ENCODE data around the gene UBE2F.

Gene UBE2F

DNA sequence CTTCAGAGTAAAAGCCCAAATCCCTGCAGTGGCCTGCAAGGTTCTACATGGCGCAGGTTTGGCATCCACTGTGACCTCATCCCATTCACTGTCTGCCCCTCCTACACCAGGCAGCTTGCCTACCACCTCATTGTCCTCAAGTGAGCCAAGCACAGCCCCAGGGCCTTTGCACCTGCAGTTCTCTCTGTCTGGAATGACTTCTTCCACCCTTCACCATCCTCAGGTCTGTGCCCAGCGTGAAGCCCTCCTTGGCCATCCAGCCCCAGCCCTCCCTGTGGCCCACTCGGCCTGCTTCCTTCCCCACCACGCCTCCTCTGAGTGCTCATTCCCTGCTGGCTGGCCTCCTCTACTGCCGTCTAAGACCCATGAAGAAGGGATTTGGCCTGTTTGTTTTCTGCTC, 32.6 kb upstream of the UBE2F start:
- no peak overlapping the region for H3K4me3 ChIP-seq (ENCODE audit: low read depth, low read length)
- TF ChIP-seq, protein P1, sequence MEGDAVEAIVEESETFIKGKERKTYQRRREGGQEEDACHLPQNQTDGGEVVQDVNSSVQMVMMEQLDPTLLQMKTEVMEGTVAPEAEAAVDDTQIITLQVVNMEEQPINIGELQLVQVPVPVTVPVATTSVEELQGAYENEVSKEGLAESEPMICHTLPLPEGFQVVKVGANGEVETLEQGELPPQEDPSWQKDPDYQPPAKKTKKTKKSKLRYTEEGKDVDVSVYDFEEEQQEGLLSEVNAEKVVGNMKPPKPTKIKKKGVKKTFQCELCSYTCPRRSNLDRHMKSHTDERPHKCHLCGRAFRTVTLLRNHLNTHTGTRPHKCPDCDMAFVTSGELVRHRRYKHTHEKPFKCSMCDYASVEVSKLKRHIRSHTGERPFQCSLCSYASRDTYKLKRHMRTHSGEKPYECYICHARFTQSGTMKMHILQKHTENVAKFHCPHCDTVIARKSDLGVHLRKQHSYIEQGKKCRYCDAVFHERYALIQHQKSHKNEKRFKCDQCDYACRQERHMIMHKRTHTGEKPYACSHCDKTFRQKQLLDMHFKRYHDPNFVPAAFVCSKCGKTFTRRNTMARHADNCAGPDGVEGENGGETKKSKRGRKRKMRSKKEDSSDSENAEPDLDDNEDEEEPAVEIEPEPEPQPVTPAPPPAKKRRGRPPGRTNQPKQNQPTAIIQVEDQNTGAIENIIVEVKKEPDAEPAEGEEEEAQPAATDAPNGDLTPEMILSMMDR (IDR thresholded peaks at IDR 0.05; ENCODE audit: low read depth, low read length, missing control alignments): no peak
- DNase-seq (ENCODE audit: low read depth): no peak

DNA sequence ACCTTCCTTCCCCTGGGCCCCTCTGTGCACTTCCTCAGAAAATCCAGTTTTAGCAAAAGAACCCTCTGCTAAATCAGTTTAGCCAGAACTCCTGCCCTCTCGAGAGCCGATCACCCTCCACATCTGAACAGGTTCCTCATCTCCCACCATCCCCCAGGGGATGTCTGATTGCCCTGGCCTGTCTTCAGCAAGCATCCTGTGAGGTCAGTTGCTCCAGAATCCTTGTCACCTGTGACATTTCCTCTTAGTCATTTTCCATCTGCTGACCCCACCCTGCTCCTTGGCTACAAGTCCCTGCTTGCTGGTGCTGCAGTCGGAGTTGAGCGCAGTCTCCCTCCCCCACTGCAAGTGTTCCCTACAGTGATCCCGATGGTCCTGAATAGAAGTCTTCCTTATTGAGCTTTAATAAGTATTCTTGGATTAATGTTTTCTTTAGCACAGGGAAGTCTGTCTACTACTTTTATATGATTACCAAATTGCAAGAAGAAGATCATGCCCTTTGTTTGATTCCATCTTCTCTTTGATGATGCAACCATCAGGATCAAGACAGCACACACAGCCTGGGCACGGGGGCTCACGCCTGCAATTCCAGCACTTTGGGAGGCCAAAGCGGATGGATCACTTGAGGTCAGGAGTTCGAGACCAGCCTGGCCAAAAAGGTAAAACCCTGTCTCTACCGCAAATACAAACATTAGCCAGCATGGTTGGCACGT, 30.9 kb upstream of the UBE2F start:
- no peak overlapping the region for H3K4me3 ChIP-seq (ENCODE audit: low read depth, low read length)
- no peak for DNase-seq (ENCODE audit: low read depth)
- TF ChIP-seq, protein P1 (IDR thresholded peaks at IDR 0.05; ENCODE audit: low read depth, low read length, missing control alignments): no peak

- TF ChIP-seq, protein P1 (IDR thresholded peaks at IDR 0.05; ENCODE audit: low read depth, low read length, missing control alignments): no peak
- DNase-seq (ENCODE audit: low read depth): no peak
- H3K4me3 ChIP-seq (ENCODE audit: low read depth, low read length): no peak overlapping the region
Observed at GRCh38 chr2:237939251-237939650, 27.6 kb upstream of the UBE2F start.

- TF ChIP-seq, protein P1 (IDR thresholded peaks at IDR 0.05; ENCODE audit: low read depth, low read length, missing control alignments): no peak
- H3K4me3 ChIP-seq (ENCODE audit: low read depth, low read length): no peak overlapping the region
- no peak for DNase-seq (ENCODE audit: low read depth)
Observed at GRCh38 chr2:237940828-237941227, 26.0 kb upstream of the UBE2F start.

GRCh38 chr2:237941239-237941638, 25.6 kb upstream of the UBE2F start:
- DNase-seq (ENCODE audit: low read depth): no peak
- no peak overlapping the region for H3K4me3 ChIP-seq (ENCODE audit: low read depth, low read length)
- TF ChIP-seq, protein P1 (IDR thresholded peaks at IDR 0.05; ENCODE audit: low read depth, low read length, missing control alignments): no peak

DNA sequence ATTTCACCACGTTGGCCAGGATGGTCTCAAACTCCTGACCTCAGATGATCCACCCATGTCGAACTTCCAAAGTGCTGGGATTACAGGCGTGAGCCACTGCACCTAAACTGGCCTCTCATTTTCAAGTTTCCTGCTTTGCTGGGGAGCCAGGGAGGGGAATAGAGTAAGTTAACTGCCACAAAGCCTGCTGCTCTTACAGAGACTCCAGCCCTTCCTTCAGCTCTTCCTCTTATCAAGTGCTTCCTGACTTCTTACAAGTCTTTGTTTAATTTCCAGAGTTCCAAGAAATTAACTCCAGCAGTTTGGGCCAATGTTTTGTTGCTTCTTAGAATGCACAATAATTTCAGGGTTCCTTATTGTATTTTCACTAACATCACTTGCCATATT, 24.3 kb upstream of the UBE2F start:
- no peak for DNase-seq (ENCODE audit: low read depth)
- H3K4me3 ChIP-seq (ENCODE audit: low read depth, low read length): no peak overlapping the region
- TF ChIP-seq, protein P1 (IDR thresholded peaks at IDR 0.05; ENCODE audit: low read depth, low read length, missing control alignments): no peak

Data from GM12864 (cell line).